ENCODE data around the gene PROCR. TPM values are rescaled to one million over a fixed set of nuclear protein-coding genes. Genes with fewer than 3 reads are reported as not detected.

Gene PROCR
- 62.2 and 106 TPM in 2 replicates for total RNA-seq (ENCODE audit: low replicate concordance)

GRCh38 chr20:35171753-35172433, at the start of gene PROCR:
Gene PROCR (plus strand): TSS chr20:35172072. CDS start chr20:35172155, 83 bp downstream.
- peak; percentile 93 for DNase-seq (ENCODE audit: low read depth)
- no peak for TF ChIP-seq CTCF (IDR thresholded peaks at IDR 0.05; ENCODE audit: insufficient read depth, low read length)
- H3K4me3 ChIP-seq (ENCODE audit: low read depth, low read length): peak within 1 kb of the TSS; percentile 82

GRCh38 chr20:35122756-35123405, 49.0 kb upstream of the PROCR start:
- no peak for DNase-seq (ENCODE audit: low read depth)
- no peak overlapping the region for H3K4me3 ChIP-seq (ENCODE audit: low read depth, low read length)

GRCh38 chr20:35125753-35126152, 46.1 kb upstream of the PROCR start:
- no peak overlapping the region for H3K4me3 ChIP-seq (ENCODE audit: low read depth, low read length)
- no peak for DNase-seq (ENCODE audit: low read depth)
- TF ChIP-seq CTCF (IDR thresholded peaks at IDR 0.05; ENCODE audit: insufficient read depth, low read length): no peak

More at GRCh38 chr20:35122756-35123405, 49.0 kb upstream of the PROCR start:
- TF ChIP-seq CTCF (IDR thresholded peaks at IDR 0.05; ENCODE audit: insufficient read depth, low read length): no peak

- H3K4me3 ChIP-seq (ENCODE audit: low read depth, low read length): no peak overlapping the region
- TF ChIP-seq CTCF (IDR thresholded peaks at IDR 0.05; ENCODE audit: insufficient read depth, low read length): no peak
Measured at GRCh38 chr20:35129647-35130069, 42.2 kb upstream of the PROCR start.

GRCh38 chr20:35131934-35132333, 39.9 kb upstream of the PROCR start:
- DNase-seq (ENCODE audit: low read depth): no peak
- no peak for TF ChIP-seq CTCF (IDR thresholded peaks at IDR 0.05; ENCODE audit: insufficient read depth, low read length)
- H3K4me3 ChIP-seq (ENCODE audit: low read depth, low read length): no peak overlapping the region

More at GRCh38 chr20:35129647-35130069, 42.2 kb upstream of the PROCR start:
- DNase-seq (ENCODE audit: low read depth): peak; percentile 38

DNA sequence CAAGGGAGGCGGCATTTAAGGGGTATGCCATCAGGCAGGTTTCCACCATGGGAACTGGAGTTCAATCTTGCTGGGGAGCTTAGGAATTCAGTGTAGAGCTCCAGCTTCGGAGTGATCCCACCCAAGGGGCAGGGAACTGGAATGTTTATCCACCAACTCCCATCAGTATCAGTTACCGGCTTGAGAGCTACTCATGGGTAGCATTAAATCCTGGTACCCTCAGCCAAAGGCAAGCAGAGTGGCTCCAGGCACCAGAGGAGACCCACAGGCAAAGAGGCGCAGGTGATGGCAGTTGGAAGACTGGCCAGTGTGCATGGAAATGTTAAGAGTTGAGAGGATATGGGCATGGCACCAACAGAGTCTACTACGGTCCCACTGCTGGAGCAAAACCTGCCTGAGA, 38.8 kb upstream of the PROCR start:
- no peak overlapping the region for H3K4me3 ChIP-seq (ENCODE audit: low read depth, low read length)
- DNase-seq (ENCODE audit: low read depth): no peak
- no peak for TF ChIP-seq CTCF (IDR thresholded peaks at IDR 0.05; ENCODE audit: insufficient read depth, low read length)
